GM23338 (cell line): ENCODE results near the gene TRPM3.

ENCODE experiments used
- CREB1 ChIP-seq: fragments of 250-450 bp; sonication (Bioruptor Pico); IDR thresholded peaks from 2 replicates; pipeline ENCODE4 v1.5.0; 2020; ENCODE audit warnings: low read depth, mild to moderate bottlenecking, moderate library complexity
- EZH2 ChIP-seq: fragments of 200-600 bp; sonication (generic); IDR thresholded peaks from one replicate; pipeline ENCODE4 v1.8.0; 2017; ENCODE audit warnings: antibody characterized with exemption, mild to moderate bottlenecking, low read depth; ENCODE audit not compliant: unreplicated experiment
- EZH2phosphoT487 ChIP-seq: fragments of 200-600 bp; sonication (generic); IDR thresholded peaks from one replicate; pipeline ENCODE4 v1.8.1; 2018; ENCODE audit warnings: antibody characterized with exemption; ENCODE audit not compliant: unreplicated experiment
- JUNB ChIP-seq: IDR thresholded peaks from one replicate; pipeline ENCODE4 v1.6.1; 2016; ENCODE audit warnings: antibody characterized with exemption; ENCODE audit not compliant: unreplicated experiment
- POLR2AphosphoS5 ChIP-seq: IDR thresholded peaks from 2 replicates; pipeline ENCODE4 v1.6.1; 2016; ENCODE audit warnings: antibody characterized with exemption, low read depth
- REST ChIP-seq: IDR thresholded peaks from one replicate; pipeline ENCODE4 v1.6.1; 2018; ENCODE audit warnings: antibody characterized with exemption; ENCODE audit not compliant: unreplicated experiment
- STAT1 ChIP-seq: IDR thresholded peaks from one replicate; pipeline ENCODE4 v1.6.1; 2016; ENCODE audit warnings: antibody characterized with exemption; ENCODE audit not compliant: unreplicated experiment
- ZNF114 ChIP-seq: fragments of 250-450 bp; sonication (Bioruptor Pico); IDR thresholded peaks from 2 replicates; pipeline ENCODE4 v1.5.0; 2020; ENCODE audit warnings: mild to moderate bottlenecking, moderate library complexity
- TF ChIP-seq, protein P1 (sequence below), 2 experiments: fragments of 200-600 bp in 1 of 2; sonication (generic) in 1 of 2; conservative IDR thresholded peaks; 2 replicates each; pipeline versions ENCODE4 v1.5.1 to v1.6.1; 2016 to 2017; ENCODE audit warnings: antibody characterized with exemption in 2 of 2, low read depth in 2 of 2, mild to moderate bottlenecking in 2 of 2, moderate library complexity in 1 of 2
- TF ChIP-seq, protein P2 (sequence below): IDR thresholded peaks from 2 replicates; pipeline ENCODE4 v1.6.1; 2016; ENCODE audit warnings: antibody characterized with exemption

- TF ChIP-seq EZH2 (no peak), JUNB (no peak), REST (no peak), POLR2AphosphoS5 (no peak), CREB1 (CRISPR knock-in tag) (no peak), STAT1 (no peak), EZH2phosphoT487 (no peak), ZNF114 (CRISPR knock-in tag) (no peak)
- TF ChIP-seq, protein P1, sequence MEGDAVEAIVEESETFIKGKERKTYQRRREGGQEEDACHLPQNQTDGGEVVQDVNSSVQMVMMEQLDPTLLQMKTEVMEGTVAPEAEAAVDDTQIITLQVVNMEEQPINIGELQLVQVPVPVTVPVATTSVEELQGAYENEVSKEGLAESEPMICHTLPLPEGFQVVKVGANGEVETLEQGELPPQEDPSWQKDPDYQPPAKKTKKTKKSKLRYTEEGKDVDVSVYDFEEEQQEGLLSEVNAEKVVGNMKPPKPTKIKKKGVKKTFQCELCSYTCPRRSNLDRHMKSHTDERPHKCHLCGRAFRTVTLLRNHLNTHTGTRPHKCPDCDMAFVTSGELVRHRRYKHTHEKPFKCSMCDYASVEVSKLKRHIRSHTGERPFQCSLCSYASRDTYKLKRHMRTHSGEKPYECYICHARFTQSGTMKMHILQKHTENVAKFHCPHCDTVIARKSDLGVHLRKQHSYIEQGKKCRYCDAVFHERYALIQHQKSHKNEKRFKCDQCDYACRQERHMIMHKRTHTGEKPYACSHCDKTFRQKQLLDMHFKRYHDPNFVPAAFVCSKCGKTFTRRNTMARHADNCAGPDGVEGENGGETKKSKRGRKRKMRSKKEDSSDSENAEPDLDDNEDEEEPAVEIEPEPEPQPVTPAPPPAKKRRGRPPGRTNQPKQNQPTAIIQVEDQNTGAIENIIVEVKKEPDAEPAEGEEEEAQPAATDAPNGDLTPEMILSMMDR (conservative IDR thresholded peaks at IDR 0.05; ENCODE audit: low read depth in 2 of 2) = no peak
- TF ChIP-seq, protein P2, sequence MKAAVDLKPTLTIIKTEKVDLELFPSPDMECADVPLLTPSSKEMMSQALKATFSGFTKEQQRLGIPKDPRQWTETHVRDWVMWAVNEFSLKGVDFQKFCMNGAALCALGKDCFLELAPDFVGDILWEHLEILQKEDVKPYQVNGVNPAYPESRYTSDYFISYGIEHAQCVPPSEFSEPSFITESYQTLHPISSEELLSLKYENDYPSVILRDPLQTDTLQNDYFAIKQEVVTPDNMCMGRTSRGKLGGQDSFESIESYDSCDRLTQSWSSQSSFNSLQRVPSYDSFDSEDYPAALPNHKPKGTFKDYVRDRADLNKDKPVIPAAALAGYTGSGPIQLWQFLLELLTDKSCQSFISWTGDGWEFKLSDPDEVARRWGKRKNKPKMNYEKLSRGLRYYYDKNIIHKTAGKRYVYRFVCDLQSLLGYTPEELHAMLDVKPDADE = no peak
Observed at GRCh38 chr9:71147368-71147767, 25.9 kb upstream of the TRPM3 start.
